ENCODE data around the gene UNC45A.

DNA sequence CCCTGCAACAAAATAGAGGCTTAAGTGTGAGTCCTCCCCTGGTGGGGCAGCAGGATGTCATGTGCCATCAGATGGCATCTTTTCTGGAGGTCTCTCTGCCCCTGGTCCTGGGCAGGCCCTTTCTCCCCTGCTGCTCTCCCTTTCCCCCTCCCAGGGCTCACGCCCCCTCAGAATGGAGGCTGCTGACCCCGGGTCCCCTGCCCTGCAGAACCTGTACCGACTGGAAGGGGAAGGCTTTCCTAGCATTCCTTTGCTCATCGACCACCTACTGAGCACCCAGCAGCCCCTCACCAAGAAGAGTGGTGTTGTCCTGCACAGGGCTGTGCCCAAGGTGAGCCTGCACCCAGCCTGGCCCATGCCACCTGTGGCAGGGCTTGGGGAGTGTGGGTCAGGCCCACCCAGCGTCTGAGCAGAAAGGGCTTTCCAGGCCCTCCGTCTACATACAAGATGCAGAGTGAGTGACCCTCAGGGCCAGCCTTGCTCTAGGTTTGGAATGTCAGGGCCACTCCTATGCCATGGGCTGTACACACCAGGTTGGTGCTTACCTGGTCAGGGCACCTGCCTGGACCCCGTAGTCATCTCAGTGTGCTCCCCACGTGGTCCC lies 43.6 kb upstream of the UNC45A start:
- no peak for TF ChIP-seq POLR2A (IDR thresholded peaks at IDR 0.05)
- TF ChIP-seq, protein P1, sequence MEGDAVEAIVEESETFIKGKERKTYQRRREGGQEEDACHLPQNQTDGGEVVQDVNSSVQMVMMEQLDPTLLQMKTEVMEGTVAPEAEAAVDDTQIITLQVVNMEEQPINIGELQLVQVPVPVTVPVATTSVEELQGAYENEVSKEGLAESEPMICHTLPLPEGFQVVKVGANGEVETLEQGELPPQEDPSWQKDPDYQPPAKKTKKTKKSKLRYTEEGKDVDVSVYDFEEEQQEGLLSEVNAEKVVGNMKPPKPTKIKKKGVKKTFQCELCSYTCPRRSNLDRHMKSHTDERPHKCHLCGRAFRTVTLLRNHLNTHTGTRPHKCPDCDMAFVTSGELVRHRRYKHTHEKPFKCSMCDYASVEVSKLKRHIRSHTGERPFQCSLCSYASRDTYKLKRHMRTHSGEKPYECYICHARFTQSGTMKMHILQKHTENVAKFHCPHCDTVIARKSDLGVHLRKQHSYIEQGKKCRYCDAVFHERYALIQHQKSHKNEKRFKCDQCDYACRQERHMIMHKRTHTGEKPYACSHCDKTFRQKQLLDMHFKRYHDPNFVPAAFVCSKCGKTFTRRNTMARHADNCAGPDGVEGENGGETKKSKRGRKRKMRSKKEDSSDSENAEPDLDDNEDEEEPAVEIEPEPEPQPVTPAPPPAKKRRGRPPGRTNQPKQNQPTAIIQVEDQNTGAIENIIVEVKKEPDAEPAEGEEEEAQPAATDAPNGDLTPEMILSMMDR (IDR thresholded peaks at IDR 0.05 in 8 of 11, conservative IDR thresholded peaks at IDR 0.05 in 3 of 11), result no peak
- TF ChIP-seq POLR2AphosphoS5 (IDR thresholded peaks at IDR 0.05), result peak in 2 of 3 donors; percentile 9 to 57
